GM23248 (cell line): ENCODE data around the gene LPCAT4.

ENCODE experiments used
- EZH2 ChIP-seq: fragments of 200-600 bp; sonication (generic); IDR thresholded peaks from 2 replicates; pipeline ENCODE4 v1.6.1; 2018; ENCODE audit warnings: antibody characterized with exemption, mild to moderate bottlenecking; ENCODE audit not compliant: insufficient read depth, poor library complexity, severe bottlenecking
- EZH2phosphoT487 ChIP-seq: fragments of 200-600 bp; sonication (generic); IDR thresholded peaks from 2 replicates; pipeline ENCODE4 v1.6.1; 2018; ENCODE audit warnings: antibody characterized with exemption, moderate library complexity, mild to moderate bottlenecking, low read depth; ENCODE audit not compliant: insufficient read depth

GRCh38 chr15:34330279-34330678 lies 36.7 kb downstream of the LPCAT4 start:
- no peak for TF ChIP-seq EZH2phosphoT487
- TF ChIP-seq EZH2 = no peak
